ENCODE results near the gene LMO1.

Gene LMO1

DNA sequence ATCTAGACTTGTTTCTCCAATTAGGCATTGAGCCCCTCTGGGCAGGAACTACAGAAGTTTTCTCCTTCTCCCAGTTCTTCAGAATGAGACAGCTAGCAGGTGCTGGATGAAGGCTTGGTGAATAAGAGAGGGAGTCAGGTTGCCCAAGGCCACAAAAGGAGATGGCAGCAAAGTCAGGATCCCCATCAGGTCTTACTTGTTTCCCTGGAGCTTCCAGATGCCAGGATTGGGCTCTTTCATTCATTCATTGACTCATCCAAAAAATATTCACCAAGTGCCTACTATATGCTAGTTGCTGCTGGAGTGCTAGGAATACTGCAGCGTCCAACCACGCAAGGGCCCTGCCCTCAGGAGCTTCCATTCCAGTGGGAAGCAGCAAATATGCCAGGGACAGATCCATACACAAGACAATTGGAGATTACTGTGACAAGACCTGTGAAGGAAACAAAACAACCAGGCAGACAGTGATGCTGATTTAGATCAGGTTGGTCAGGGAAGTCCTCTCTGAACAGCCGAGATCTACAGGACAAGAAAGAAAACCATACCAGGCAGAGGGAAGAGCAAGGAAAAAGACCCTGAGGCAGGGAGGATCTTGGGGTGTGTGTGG, 24.6 kb upstream of the LMO1 start:
- DNase-seq (ENCODE audit: low spot score), result no peak

DNA sequence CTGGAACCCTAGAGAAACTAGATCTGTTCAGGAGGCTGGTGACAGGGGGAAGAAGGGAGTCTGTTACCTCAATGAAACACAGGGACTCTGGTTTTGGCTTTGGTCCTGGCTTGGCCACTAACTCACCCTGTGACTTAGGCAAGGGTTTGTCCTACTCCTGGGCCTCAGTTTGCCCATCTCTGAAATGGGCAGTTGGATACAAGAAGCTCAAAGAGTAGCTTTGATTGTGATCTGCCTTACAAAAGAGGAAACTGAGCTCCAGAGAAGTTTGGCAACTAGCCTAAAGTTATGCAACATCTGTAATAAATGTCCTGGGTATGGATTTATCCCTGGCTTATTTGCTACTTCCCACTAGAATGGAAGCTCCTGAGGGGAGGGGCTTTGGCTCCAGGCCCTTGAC, 24.0 kb upstream of the LMO1 start:
- no peak for DNase-seq (ENCODE audit: low spot score)

DNA sequence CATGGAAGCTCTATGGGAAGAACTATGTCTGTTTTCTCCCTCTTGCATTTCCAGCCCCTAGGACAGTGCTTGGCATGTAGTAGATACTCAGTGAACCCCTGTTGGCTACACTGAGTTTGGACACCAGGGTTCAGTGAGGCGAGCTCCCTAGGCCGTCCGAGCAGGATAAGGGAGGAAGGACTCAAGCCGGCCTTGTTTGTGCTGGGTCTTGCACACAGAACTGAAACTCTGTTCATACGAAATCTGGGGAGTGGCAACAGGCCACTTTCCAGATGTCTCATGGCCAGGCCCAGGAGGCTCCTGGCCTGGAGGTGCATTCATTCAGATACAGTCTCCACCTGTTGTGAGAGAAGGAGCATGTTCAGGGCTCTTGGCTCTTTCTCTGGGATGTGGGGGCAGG, 23.6 kb upstream of the LMO1 start:
- no peak for DNase-seq (ENCODE audit: low spot score)

DNA sequence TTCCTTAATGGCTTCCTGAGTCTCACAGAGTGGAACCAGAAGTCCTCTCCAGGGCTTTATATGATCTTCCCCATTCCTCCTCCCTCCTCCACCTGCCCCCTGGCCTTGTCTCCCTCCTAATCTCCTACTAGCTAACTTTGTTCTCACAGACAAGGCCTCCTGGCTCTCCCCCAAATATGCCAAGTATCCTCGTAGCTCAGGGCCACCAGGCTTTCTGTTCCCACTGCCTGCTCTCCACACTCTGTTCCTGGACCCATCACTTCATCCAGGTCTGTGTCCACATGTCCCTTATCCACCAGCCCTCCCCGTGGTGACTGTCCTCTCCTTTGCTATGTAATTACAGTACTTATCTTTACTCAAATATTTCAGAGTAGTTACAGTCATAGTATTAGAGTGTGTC, 23.2 kb upstream of the LMO1 start:
- no peak for DNase-seq (ENCODE audit: low spot score)

DNA sequence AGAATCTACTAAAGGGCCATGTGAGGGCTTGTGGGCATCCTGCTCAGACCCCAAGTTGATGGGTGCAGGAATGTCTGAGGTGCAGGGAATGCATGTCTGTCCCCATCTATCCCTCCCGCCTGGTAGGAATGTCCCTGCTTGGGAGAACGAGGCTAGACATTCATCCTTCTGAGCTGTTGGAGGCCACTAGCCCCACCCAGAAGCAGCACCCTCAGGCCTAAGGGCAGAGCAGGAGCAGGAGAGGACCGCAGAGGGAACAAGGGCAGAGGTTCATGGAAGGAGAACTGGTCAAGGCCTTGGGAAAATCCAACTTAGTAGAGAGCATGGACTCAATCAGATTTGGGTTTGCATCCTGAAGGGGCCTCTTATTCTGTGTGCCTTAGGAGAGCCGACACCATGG, 22.1 kb upstream of the LMO1 start:
- DNase-seq (ENCODE audit: low spot score), result no peak

DNA sequence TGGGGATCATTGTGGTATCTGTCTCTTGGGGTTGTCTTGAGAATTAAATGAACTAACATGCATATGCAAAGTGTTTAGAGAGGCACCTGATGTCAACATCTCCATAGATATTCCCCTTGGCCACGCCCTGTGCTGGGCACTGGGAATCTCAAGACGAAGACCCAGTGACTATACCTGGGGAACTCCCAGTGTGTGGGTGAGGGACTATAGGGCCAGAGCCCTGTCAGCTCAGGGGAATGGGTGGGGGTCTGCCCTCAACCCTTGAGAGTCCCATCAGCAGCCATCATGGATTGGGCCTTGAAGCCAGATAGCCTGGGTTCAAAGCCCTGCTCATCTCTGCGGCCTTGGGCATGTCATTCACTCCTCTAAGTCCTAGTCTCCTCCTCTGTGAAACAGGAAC, 21.6 kb upstream of the LMO1 start:
- no peak for DNase-seq (ENCODE audit: low spot score)

DNA sequence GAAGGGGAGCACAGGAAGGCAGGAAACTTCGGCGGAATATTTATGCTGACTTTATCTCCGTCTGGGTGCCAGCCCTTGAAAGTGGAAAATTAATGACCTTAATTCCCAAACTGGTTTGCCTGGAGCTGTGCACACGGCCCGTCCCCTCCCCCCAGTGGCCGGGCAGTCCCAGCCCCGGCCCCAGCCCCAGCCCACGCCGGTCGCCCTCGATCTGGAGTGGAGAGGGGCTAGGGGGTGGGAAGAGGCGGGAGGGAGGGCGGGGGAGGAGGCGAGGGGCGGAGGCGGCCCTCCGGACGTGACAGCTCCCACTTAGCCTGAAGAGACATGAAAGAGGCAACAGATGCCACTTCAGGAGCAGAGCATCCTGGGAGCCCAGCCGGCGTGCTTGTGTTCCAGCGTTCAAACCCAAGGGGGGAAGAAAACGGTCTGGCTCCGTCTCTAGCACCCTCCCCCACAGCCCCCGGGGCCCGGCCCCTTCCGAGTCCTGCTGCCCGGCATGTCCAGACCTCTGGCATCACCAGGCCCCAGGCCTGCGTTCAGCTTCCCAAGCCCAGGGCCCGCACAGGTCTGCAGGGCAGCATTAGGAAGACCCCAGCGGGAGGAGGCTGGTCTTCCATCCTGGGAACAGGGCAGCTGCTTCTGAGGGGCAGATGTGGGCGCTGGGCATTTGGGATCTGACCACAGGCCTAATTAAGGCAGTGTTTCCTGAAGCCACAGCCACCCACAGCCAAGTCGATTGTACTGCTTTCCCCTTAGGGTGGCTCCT, 20.0 kb upstream of the LMO1 start:
- DNase-seq (ENCODE audit: low spot score), result no peak

DNA sequence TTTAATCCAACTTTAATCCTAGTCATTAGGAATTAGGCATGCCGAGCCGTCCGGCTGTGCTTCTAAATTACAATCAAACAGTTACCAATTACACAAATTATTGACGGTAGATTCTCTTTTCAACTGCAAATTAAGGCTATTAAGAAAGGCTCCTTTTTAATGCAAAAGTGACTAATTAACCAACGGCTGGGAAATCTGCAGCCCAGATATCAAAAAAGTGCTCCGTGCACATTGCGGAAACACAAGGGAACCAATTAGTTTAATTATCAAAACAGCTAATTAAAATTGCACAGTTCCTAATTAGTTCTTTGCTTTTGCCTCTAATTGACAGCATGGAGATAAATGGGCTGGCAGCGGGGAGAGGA, 19.4 kb upstream of the LMO1 start:
- no peak for DNase-seq (ENCODE audit: low spot score)

DNA sequence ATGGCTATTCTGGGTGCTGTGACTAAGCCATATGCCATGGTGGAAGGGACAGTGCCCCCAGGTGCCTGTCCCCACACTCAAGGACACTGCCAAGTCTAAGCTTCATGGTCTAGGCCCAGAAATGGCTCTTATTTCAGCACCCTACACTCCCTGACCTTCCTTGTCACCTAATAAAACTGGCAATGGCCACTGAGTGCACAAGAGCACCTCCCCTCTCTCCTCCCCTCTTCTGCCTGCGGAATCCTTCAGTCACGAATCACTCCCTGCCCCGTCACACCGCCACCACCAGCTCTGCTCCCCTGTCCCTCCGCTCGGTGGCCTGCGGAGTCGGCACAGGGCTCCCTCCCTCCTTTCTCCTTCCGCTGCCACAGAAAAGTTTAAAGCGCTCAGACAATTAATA, 19.0 kb upstream of the LMO1 start:
- DNase-seq (ENCODE audit: low spot score), result no peak

DNA sequence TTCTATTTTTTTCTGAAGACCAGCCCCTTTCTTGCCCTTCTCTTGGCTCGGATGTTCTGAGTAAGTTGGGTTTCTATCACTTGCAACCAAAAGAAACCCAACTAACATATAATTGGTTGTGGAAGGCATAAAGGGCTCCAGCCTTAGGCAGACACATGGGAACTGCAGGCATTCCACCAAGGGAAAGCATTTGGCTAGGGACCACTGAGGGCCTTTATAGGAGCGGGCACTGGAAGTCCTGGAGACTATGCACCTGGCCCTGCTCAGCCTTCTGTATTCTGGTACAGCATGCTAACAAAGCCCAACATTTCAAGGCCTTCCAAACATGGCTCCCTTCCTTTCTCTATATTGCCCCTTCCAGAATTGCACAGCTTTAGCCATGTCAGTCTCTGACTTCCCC, 17.6 kb upstream of the LMO1 start:
- DNase-seq (ENCODE audit: low spot score), result no peak

DNA sequence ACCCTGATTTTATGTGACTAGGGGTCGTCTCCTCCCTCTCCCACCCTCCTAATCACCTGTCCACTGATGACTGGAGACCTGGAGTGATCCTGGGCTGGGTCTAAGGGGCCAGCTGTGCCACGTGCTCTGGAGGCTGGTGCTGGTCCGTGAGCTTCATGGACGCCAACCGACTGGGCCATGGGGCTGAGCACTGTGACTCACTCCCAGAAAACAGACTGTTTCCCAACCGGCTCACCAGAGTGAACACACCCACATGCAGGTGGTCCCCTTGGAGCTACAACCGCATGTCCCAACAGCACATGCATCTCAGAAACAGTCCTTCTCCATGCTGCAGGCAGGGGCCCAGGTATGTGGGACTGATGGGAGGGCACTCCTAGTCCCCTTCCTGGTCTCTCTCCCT, 14.0 kb upstream of the LMO1 start:
- no peak for DNase-seq (ENCODE audit: low spot score)

DNA sequence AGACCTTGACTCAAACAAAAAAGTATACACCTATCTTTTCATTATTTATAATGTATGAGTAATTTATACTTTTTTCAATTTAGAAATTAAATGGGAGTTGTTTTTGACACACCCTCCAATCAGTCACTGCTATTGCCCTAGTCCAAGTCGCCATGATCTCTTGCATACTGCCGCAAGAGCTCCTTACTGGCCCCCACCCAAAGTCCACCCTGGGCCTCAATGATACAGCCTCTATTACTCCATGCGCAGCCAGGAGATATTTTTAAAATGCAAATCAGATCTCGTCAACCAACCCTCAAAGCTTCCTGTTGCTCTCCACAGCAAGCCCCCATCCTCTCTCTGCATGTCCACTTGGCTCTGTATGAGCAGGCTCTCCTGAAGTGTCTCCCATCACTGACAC, 12.8 kb upstream of the LMO1 start:
- DNase-seq (ENCODE audit: low spot score), result no peak

DNA sequence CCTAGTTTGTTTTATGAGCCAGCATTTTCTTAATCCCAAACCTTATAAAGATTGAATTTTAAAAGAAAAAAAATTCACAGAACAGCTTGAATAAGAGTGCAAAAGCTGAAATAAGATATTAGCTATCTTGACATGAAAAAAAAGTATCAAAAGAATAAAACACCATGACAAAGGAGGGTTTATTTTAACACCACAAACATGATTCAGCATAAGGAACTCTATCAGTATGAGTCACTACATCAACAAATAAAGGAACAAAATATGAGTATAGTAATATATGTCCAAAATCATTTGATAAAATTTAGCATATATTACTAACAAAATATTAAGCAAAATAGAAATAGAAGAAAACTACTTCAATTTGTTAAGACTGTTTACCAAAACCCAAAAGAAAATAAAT, 9.6 kb upstream of the LMO1 start:
- DNase-seq (ENCODE audit: low spot score), result no peak

DNA sequence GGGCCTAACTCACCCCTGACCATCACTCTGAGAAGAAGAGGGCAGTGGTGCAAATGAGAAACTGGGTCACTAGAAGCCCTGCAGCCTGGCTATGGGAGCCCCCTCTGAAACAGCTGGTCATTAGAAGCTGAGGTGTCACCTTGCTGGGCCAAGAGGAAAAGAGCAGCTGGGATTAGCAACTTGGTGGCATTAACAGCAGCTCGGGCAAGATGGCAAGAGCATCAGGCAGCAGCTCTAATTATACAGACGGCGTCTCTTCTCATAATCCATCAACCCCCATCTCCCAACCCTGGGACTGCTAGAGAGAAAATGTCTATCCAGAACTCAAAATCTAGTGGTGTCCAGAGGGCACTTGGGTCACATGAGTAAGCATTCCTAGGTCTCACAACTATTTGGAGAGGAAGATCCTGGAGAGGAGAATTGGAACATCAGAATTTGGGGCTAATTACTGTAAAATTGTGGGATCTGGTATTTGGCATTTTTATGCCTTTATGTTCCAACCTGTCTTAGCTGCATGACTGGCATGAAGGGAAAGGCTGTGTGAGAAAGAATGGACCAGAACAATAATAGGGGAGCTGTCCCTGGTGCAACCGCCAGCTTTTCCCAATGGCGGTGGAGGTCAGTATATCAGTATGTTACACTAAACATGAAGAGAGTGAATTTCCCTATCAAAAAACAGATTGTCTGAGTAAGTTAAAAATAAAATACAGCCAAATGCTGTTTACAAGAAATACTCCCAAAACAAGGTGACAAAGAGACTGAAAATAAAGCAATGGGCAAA, 7.6 kb upstream of the LMO1 start:
- no peak for DNase-seq (ENCODE audit: low spot score)

DNA sequence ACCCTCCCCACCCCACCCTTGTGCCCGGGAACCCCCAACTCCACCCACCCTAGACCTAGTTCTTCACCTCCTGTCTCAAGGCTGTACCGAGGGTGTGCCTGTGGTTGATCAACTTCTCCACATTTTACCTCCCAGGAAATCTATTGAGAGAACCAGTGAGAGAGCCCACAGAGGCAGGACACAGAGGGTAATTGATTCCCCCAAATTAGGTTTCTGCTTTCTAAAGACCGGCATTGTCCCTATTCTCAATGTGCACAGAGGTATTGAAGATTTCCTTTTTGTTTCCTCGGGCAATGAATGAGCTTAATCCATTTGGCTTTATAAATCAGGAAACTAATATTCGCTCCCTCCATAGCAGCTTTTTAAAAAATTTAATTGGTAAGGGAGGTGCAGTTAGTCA, 6.0 kb upstream of the LMO1 start:
- DNase-seq (ENCODE audit: low spot score), result no peak

DNA sequence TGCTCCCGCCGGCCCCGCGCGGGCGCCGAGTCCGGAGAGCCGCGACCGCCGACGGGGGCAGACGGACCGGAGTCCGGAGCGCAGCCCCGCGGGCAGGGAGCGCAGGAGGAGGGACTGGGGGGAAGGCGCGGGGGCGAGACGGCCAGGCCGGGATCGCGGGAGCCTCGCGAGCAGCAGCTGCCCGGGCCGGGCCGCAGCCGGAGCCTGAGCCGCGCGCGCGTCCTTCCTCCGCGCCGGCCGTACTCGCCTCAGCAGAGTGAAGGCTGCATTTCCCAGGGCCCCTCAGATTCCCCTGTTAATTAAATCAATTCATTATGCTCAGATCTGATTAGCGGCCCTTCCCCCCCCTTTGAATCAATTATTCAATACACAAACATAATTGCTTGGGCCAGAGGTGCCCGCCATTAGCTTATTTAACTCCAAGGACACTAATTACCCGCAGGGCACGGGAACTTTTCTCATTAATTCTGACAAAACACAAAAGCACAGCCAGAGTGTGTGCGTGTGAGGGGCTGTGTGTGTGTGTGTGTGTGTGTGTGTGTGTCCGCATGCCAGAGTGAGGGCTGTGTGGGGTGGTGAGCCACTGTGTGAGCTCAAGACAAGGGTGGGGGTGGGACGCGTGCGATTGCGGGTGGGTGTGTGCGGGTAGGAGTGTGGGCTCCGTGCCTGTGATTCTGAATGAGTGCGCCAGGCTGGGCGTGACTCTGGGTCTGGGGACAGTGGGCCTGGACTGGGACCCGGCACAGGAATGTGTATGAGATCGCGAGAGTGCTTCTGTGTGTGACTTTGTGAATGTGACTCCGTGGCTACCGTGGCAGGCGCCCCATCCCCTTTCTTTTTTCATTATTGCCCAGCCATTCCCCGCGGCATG, 5.1 kb upstream of the LMO1 start:
- no peak for DNase-seq (ENCODE audit: low spot score)

DNA sequence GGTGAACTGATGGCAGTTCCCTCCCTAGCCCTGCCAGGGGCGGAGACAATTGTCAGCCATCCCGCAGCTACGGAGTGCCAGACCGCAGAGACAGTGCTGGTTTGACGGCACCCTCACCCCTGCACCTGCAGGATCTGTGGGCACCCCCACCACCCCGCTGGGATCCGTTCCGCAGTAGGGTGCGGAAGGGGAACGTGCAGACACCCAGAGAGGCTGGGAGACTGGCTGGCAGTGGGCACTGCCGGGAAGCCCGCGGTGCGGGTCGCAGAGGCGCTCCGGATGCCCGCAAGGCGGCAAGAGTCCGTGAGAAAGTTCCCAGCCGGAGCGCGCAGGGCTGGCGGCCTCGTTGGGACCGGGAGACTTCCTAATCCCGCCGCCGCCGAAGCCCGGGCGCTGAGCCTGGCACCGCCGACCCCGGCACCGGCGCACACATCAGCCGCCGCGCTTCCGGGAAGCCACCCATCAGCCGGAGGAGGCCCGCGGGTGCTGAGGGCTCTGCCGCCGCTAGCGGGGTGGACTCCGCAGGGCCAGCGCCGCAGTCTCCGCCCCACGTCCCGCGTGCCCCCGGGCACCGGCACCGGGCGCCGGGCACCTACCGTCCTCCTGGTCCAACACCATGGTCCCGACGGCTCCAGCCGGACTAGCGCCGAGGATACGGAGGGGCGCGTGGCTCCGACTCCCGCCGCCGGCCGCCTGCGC, 4.3 kb upstream of the LMO1 start:
- DNase-seq (ENCODE audit: low spot score), result no peak

DNA sequence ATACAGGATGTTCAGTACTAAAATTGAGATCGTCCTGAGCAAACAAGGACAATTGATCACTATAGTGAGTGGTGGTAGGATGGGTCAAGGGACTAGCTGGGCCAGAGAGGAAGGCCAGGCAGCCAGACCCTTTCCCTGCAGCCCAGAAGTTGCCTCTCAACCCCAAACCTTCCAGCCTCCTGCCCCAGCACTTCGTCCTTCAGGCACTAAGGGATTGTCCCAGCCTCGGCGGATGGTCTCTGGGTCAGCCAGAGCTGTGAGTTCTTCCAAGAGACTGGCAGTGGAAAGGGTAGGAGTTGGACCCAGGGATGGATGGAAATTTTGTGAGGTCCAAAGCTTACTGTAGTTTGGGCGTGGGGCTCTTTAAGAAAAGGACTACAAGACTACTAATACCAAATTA, 3.6 kb upstream of the LMO1 start:
- no peak for DNase-seq (ENCODE audit: low spot score)

DNA sequence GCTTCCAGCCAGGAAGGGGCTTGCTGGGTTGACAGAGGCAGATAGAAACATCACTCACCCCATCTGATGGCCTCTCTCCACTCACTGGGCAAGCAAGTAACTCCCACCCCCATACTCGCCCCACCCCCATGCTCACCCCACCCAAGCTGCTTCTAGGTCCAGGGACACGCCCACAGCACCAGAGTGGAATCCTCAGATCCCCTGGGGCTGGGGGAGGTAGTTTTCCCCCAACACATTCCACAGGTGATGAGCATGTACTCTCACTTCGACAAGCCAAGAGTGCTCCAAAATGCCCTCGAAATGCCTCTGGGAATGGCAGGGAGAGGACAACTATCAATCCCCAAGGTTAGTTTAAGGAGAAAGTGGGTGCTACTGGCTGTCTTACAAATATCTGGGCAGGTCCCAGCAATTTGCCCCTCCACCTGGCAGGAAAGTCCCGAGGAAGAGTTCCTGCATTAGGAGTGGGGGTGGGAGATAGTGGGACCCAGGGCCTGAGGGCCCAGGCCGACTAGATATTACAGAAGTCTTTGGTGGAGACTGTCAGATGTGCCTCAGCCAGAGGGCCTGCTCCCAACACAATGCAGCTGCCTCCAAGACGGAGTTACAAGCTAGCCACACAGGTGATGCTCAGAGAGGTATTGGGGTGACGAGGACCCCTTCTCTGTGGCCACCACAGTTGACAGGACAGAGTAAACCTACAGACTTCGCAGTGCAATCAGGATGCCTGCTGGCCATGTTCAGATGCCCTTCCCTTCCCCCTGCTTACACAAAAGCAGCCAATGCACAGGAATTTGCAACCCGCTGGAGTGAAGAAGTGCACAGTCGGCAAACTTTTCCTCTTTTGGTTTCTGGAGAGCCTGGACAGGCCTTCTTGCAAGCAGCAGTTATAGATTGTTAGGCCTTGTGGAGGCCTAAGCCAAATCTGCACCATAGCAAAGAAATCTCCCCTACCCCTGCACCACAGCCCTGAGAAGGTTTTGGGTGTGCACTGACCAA, 2.9 kb upstream of the LMO1 start:
- no peak for DNase-seq (ENCODE audit: low spot score)

DNA sequence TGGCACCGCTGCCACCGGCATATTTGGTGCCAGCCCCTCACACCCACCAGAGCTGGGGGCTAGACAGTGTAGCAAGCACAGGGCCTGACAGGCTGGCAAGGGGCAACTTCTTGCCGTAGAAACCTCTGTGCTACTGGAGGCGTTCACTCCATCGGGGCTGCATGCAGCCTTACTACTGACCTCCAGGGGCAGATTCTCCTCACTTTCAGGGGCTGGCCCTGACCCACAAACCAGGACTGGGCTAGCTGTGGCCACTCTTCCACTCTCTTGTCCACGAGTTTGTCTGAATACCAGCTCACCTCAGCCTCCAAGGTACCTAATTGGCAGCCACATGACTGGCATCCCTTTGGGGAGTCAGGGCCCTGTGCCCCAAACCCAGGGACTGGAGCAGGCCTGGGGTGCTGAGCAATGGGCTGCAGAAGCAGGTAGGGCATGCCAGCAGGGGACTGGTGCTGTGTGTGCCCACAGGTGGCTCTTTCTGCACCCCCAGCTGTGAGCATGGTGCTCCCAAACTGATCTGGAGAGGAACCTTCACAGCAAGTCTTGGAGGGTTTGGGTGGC, 2.1 kb upstream of the LMO1 start:
- DNase-seq (ENCODE audit: low spot score), result no peak
